Hepatic stellate cell (primary cell): ENCODE data around the gene FSD1L.

Experiments
- DNase-seq: peaks from one replicate; pipeline ENCODE4 v3.0.0; 2011; ENCODE audit warnings: low spot score

Gene FSD1L

DNA sequence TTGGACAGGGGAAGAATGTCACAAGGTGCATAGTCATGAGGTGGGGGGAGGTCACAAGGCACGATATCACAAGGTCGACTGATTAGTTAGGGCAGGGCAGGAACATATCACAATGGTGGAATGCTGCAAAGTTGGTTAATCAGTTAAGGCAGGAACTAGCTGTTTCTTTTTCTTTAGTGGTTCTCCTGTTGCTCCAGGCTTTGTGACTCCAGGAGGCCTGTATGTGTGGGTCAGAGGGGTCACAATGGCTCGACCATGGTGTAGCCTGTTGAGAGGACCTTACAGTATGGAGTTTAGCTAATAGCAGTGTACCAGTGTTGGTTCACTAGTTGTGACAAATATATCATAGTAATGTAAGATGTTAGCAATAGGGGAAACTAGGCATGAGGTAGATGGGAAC, 12.4 kb upstream of the FSD1L start:
- no peak for DNase-seq

DNA sequence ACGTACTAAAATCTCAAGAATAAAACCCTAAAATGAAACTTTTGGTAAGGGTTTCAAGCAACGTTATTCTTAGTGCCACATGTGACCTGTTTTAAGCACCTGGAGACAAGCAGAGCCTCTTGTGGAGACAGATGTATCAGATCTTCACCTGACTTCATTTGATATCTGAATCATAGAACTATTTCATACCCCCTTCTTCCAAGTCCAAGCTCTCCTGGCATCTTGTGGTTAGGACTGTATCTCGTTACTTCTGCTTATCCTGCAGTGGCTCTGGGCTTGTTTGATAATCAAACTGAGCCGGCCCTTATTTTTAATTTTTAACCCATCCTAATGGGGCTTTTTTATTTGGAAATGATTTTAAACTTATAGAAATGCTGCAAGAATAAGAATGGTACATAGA, 11.1 kb upstream of the FSD1L start:
- no peak for DNase-seq

DNA sequence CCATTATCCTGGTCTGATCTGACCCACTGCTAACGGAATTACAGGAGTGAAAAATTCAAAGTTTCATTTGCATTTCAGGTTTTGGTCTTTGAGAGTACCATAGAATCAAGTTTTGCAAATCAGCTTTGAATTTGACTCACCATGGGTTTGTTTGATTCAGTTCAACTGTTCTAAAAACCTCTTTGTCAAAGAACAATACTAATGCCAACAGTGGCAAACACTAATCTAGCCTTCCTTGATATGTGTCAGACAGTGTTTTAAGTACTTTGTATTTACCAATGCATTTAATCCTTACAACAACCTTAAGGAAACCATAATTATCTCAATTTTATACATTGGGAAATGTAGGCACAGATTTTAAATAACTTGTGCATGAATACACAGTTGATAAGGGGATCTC, 10.1 kb upstream of the FSD1L start:
- no peak for DNase-seq

DNA sequence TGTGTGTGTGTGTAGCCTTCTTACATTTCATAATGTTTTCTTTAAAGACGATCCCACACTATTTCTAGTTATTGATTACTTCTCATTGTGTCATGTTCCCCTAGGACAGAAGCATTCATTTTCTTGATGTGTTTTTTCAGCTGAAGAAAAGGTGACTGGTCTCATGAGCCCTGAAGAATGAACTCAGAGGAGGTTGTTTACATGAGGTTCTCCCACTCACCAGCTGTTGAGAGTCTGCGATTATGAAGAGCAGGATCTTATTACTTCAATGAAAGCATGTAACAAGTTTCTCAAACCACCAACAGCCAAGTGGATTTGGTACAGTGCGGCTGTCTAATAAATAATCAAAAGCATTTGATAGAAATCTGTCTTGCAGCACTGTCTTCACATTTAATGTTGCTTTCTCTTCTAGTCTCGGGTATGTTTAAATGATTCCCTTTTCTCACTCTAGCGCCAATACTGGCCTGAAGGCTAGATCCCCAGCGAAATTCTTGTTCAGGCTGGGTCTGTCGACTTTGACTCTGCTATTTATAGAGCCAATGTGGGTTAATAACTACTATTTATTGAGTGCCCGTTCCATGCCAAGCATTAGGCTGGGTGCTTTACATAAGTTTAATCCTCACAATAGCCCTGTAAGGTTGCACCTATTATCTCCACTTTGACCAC, 9.6 kb upstream of the FSD1L start:
- DNase-seq = no peak

DNA sequence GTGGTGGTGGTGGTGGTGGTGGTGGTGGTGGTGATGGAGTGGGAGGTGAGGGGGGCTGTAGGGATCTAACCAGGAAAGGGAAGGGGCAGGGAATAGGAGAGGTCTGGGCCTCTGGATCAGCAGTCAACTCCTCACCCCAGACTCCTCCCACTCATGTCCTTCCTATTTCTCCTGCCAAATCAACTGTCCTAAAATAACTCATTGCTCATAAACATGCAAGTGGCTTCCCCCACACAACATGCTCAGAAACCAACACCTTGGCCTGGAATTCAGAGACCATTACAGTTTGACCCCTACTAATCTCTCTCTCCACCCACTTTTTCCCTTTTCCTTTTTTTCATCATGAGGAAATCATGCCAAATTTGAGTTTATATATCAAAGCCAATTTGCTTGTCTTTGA, 8.4 kb upstream of the FSD1L start:
- DNase-seq = no peak

DNA sequence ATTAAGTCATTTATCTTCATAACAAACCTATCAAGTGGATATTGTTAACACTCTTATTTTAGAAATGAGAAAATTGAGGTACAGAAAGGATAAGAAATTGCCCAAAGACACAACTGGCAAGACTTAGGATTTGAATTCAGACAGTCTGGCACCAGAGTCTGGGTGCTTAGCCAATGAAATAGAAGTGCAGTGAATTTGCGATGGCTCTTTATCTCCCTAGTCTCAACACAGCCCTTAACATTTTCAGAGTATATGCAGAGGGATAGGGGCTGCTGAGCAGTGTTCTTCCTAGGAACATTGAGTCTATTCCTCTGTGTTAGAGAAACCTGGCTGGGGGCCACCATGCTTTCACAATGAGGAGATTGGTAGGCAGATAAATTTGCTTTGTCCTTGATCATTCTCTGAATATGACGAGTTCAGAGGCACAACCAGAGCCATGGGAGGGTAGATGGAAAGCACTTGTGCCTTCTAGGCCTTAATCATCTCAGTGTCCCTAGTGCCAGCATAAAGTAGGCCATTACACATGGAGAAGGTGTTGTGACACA, 6.1 kb upstream of the FSD1L start:
- no peak for DNase-seq

DNA sequence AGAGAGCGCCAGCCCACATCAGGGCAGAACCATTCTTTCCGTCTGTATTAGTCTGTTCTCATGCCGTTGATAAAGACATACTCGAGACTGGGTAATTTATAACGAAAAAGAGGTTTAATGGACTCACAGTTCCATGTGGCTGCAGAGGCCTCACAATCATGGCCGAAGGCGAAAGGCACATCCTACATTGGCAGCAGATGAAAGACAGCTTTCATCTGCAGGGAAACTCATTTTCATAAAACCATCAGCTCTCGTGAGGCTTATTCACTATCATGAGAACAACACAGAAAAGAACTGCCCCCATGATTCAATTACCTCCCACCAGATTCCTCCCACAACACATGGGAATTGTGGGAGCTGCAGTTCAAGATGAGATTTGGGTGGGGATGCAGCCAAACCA, 4.7 kb upstream of the FSD1L start:
- no peak for DNase-seq

DNA sequence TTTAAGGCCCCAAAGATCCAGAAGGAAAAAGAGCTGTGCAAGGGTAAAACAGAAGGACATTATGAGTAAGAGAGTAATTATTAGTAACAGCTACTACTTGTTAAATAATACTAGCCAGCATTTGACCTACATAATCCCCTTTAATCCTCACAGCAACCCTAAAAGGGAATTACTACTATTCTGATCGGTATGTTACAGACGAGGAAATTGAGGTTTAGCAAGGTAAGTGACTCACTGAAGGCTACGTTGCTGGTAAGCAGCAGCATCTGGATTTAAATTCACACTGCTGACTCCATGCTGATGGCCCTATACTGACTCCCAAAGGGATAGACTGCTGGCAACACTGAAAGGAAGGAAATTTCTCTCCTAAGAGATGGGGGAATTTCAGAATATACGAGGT, 3.7 kb upstream of the FSD1L start:
- no peak for DNase-seq

DNA sequence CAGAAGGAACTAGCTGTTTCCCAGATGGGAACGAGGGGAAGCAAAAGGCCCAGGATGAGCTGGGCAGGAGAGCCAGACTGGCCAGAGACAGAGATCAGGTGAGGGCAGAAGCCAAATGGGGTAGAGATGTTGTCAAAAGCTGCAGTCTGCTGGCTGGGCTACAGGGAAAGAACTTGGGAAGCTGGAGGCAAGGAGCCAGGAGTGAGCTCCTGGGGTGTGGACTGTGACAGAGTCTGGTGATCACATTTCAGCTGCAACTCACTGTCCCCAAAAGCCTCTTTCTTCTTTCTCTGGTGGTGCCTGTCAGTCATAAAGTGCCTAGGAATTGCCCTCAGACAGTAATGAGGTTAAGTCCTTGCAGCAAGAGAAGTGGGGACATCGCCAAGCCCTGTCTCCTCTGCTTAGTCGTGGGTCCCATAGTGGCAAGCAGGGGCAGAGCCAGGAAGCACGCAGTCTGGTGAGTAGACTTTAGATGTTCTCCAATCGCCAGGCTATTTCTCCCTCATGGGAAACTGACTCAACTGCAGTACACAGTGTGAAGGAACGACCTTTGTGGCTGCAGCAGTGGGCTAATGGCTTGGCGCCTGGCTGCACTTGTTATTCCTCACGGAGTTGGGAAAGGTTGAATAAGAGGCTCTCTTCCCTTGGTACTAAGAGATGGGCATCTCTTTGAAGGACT, 2.5 kb upstream of the FSD1L start:
- no peak for DNase-seq

DNA sequence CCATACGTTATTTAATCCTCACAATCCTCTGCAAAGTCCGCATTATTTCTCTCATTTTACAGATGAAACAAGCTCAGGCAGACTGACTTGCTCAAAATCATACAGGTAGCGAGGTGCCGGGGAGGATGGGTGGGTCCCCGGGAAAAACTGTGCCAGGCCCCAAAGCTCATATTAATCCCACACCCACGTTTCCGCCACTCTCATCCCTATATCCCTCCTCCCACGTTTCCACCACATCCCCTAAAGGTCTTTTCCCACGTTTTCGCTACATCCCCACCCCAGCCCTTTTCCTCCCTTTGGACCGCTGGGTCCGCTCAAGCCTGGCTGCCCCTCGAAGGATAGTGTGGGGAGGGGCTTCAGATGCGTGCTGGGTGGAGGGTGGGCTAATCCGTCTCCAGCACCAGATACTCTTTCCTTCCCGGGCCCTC, 434 bp upstream of the FSD1L start:
- DNase-seq = no peak

DNA sequence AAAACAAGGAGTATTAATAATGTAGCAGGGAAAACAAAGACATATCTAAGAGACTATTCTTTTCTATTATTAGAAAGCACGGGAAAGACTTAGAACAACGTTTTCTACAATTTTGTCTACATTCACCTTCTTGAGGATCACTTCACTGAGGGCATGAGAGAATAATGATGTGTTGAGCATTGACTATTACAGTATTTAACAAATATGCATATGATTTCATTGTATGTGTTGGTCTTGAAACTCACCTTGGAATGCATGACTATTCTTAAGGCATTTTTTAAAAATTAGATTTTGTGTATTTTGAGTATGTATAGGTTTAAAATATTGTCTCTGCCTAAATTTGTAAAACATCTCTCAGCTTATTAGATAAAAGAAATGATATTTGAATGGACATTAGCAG, 1.2 kb downstream of the FSD1L start:
- DNase-seq = no peak

DNA sequence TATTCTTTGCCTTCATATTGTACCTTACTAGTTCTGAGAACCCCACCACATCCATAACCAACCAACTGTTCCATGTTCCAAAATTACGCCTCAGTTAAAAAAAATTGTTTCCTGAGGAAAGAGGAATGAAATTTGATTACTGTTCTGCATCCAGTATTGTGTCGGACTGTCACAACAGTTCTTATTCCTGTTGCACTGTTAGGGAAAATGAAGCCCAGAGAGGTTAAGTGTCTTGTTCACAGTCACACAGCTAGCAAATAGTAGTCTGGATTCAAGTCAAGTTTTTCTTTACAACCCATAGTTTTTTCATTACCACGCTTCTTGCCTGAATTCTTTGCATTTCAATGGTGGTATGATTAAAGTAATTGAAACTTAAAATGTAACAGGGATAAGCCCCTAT, 4.4 kb downstream of the FSD1L start:
- DNase-seq = no peak

DNA sequence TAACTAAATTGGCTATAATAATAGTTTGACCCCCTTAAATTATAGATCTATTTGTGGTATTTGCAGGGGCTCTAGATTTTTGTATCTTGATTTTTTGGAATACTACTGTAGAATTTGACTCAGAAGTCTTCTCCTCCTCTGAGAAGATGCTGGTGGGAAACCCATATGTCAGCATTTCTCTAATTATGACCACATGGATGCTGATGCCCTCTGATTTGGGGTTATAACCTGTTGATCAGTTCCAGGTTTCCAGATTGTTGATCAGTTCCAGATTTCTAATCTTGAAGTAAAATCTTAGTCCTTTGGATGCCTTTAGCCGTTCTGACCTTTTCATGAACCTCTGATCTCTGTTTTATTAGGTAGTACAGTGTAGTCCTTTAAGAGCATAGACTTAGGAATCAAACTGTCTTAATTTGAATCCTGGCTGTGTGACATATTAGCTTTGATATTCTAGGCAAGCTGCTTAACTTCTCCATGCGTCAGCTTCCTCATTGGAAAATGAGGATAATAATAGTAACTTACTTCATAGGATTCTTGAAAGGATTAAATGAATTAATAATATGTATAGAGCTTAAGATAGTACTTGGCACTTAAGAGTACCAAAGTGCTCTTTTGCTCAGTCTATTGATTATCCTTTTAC, 8.1 kb downstream of the FSD1L start:
- no peak for DNase-seq

DNA sequence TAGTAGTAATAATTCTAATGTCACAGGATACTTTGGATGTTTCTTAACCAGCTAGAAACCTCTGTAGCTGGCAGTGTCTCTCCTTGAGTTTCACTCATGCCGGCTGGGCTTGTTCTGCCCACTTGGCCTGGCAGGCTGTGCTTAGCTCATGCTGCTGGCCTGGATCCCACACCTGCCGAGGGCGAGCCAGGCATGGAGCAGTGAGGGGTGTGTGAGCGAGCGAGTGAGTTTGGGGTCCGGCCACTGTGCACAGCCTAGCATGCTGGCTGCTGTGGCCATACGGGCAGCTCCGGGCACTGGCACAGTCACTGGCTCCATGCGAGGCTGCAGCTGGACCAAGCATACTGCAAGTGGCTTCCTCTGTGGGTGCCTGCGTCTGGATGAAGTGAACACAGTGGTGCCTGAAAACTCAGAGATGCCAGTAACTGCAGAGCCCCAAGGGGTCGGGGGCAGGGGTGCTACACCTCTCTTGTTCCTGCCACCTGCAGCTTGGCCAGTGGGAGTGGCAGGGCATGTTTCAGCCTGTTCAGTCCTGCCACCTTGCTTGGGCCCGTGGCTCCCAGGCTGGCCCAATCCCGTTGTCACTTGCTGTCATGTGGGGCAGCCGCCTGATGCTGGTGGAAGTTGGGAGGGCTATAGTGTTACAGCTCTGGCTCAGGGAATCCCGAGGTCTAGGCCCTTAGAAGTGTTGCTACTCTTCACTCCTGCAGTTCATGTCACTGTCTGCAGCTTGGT, 9.9 kb downstream of the FSD1L start:
- no peak for DNase-seq

DNA sequence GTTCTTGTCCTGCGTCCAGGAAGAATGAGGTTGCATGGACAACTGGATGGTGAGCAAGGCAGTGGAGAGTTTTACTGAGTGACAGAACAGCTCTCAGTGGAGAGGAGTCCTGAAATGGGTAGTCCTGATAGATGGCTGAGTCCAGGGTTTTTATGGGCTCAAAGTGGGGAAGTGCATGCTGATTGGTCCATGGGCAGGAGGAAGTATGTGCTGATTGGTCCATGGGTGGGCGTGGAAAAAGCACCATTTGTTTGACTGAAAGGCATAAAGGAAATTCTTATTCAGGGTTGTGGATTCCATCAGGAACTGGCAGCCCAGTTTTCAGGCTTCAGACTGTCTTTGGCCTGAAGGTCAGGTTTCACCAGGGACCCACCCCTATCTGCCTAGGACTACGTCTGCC, 10.6 kb downstream of the FSD1L start:
- DNase-seq = no peak

DNA sequence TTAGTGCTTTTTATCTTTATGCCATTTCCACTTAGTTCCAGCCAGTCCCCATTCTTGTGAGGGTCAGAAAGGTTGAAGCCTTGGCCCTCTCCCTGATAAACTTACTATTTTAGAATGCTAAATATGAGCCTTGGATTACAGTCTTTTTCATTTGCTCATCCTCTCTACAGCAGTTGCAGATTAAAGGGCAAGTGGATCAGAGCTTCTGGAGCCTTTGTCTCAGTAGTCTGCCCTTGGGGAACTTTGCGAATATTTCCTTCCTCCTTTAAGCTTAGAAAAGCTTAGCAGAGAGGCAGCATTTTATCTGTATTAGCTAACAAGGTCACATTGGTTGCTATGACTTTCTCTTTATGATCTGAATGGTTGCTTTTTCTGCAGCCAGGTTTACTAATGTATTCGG, 11.5 kb downstream of the FSD1L start:
- DNase-seq = no peak

DNA sequence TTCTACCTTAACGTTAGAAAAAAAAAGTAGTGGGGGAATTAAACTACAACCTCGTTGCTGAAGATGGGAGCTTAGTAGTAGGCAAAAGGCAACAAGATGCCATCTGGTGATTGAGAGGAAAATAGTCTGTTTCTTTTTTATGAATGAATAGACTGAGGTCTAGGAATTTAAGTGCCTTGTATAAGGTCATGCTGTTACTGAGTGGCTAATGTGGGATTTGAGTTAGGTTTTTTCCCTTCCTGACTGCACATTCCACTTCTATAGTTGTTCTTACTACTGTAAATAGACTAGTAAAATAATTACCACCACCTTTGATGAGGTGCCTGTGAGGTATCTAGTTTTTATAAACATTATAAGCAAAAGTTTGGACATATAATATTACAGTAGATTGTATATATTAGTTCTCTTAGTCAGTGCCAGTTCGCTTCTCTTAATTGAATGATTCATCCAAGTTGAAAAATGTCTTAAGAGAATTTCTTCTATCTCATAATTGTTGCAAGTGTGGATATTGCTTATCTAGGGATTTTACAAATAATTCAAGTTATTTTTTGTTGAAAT, 19.1 kb downstream of the FSD1L start:
- no peak for DNase-seq

DNA sequence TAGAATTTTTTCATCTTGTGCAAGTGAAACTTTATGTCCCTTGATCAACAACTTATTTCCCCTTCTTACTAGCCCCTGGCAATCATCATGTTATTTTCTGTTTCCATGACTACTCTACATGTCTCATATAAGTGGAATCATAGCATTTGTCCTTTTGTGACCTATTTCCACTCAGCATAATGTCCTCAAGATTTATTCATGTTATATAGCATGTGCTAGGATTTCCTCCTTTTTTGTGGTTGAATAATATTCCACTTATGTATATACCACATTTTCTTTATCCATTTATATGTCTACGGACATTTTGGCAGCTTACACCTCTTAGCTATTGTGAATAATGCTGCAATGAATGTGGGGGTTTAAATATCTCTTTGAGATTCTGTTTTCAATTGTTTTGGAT, 21.0 kb downstream of the FSD1L start:
- DNase-seq = no peak

DNA sequence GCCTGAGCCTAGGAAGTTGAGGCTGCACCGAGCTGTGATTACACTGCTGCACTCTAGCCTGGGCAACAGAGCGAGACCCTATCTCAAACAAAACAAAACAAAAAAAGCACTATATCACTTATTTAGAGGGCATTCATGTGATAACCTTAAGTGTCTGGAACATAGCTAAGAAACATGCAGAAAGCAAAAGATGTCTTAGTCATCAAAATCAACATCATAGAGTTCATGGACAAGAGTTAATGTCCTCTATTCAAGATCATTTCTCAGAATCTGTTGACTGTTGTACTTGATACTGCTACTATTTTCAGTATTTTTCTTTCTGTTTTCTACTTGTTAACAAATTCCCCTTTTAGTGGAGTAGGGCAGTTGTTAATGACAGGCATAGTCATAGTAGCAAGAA, 25.4 kb downstream of the FSD1L start:
- no peak for DNase-seq

DNA sequence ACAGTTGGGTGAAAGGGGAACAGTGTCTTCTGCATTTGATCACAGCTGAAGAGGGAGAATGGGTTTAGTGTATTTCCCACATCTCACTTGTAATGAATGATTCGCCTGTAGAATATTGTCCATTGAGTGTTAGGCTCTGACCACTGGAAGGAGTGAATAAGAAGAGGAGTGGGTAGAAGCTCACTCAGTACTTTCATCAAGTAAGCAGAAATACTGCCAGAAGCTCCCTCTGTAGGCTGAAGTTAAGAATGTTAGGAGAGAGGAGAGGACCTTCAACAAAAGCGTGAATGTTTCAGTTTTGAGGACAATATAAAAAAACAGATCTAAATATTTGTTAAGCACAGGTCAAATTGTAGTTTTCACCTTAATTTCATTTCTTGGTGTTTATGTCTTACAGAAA, 27.5 kb downstream of the FSD1L start:
- DNase-seq = no peak

DNA sequence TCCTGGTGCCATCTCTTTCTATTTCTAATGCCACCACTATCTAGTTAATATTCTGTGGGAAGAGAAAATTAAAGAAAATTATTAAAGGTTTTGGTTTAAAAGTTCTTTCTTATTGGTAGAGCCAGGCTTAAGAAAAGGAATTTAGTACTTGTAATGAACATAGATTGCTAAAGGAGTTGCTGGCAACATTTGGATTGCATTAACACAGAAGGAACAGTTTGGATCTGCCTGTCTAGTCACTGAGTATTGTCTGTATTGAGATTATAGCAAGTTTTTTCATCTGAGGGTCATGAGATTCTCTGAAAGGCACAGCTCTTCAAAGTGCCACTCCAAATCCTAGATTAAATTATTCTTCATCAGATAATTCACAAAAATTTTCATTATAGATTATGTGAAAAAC, 32.0 kb downstream of the FSD1L start:
- DNase-seq = no peak

DNA sequence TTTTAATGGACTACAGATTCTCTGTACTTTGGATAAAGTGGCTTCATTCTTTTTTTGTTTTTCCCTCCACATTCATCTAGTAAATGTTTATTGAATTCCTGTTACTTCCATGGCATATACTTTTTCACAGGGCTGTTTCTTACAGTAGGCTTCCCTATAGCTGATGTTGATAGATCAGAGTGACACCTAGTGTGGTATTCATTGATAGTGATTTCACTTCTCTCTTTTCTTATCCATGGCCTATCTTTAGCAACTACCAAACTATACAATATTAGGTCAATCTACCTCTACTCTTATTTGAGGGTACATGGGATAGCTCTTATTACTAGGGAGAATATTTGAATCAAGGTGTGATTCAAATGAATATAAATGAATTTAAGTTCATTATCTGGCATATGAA, 35.8 kb downstream of the FSD1L start:
- DNase-seq = no peak
